Ovary (tissue), 3 donors: Measurements from ENCODE around the gene ZNF593OS.

Experiments
- EP300 ChIP-seq: sonication (generic); formaldehyde crosslinking; IDR thresholded peaks from one replicate; pipeline ENCODE4 v1.6.1; 2017; ENCODE audit warnings: antibody characterized with exemption
- POLR2A ChIP-seq: fragments of 450-650 bp; IDR thresholded peaks from one replicate; pipeline ENCODE4 v1.6.1; 2017; ENCODE audit warnings: antibody characterized with exemption, mild to moderate bottlenecking, moderate library complexity
- TF ChIP-seq, protein P1 (sequence below), 3 donors: fragments of 450-650 bp in 2 of 3; fragments of 200-600 bp in 1 of 3; IDR thresholded peaks; one replicate each; pipeline versions ENCODE4 v1.5.1 to v1.8.0; 2016 to 2022; ENCODE audit warnings: antibody characterized with exemption in 3 of 3, mild to moderate bottlenecking in 1 of 3
- donor health status: DM: no; HTN: no; CAD: no.

DNA sequence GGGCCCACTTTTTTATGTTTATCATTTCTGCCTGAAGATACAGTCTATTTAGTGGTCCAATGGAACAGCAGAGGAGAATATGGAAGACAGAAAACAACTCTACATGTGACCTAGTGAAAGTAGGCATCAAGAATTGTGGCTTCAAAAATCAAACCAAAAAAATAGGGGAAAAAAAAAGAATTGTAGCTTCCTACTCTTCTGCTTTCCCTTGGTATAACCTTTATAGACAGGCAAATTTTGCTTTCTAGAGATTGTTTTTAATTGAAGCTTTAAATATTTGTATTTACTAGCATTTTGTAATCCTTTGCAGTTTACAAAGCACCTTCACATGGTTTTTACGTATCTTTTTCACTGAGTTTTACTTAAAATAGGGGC, 45.7 kb downstream of the ZNF593OS start:
- no peak for TF ChIP-seq POLR2A
- TF ChIP-seq, protein P1, sequence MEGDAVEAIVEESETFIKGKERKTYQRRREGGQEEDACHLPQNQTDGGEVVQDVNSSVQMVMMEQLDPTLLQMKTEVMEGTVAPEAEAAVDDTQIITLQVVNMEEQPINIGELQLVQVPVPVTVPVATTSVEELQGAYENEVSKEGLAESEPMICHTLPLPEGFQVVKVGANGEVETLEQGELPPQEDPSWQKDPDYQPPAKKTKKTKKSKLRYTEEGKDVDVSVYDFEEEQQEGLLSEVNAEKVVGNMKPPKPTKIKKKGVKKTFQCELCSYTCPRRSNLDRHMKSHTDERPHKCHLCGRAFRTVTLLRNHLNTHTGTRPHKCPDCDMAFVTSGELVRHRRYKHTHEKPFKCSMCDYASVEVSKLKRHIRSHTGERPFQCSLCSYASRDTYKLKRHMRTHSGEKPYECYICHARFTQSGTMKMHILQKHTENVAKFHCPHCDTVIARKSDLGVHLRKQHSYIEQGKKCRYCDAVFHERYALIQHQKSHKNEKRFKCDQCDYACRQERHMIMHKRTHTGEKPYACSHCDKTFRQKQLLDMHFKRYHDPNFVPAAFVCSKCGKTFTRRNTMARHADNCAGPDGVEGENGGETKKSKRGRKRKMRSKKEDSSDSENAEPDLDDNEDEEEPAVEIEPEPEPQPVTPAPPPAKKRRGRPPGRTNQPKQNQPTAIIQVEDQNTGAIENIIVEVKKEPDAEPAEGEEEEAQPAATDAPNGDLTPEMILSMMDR (IDR thresholded peaks at IDR 0.05) = no peak
- TF ChIP-seq EP300 = no peak
